ENCODE measurements around the gene GPX6.
A peak's percentile ranks its signal among the peaks of the same experiment; 100 is the strongest.
"Not testable (repeated sequence)": the region's sequence is repeated elsewhere in the genome, so short reads cannot be mapped to it uniquely, and the experiment has no call there.

The GPX6 gene

GRCh38 chr6:28486533-28486932, 29.1 kb downstream of the GPX6 start:
- no peak for DNase-seq (ENCODE audit: low read depth in 2 of 3, low spot score in 1 of 3)

GRCh38 chr6:28485482-28485881, 30.1 kb downstream of the GPX6 start:
- DNase-seq (ENCODE audit: low read depth in 2 of 3, low spot score in 1 of 3) = no peak

DNA sequence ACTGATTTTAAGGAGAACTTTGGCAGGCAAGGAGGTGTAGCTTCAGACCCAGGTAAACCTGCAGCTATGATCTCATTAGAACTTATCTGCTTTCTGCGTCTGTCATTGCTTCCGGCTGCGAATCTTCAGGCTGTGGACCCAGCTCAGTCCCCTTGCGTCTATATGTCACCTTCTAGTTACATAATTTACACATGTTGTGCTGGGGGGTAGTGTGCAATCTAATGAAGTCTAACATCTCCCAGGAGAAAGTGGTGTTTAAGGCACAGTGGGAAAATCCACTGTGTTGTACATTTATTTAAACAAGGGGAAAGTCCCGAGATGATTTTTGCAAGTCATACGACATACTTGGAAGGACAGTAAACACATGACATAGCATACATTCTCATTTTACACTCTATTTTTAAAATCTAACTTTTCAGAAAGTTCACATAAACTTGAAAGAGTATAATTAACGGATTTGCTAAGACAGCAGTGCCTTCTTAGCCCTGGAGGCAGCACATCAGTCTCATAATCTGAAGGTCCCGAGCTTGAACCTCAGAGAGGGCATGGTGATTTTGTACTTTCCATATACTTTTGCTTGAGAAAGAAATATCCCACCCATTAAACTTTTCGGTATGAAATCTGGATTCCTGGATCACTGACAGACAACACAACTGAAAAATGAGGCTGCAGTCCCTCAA, 35.2 kb downstream of the GPX6 start:
- no peak for DNase-seq (ENCODE audit: low read depth in 2 of 3, low spot score in 1 of 3)

DNA sequence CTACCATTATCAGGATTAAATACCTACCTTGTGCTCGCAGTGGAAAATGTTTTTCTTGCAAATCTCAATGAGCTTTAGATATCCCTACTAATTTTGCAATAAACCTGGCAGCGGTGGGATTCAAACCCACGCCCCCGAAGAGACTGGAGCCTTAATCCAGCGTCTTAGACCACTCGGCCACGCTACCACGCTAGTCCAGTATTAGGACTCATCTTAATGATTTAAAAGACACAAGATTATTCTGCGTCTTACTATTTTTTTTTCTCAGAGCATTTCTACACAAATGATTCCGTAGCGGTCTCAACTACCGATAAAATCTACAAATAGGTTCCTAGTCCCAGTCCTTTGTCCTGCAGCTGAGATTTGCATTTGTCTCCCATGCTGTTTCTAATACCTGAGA, 37.1 kb downstream of the GPX6 start:
- DNase-seq (ENCODE audit: low read depth in 2 of 3, low spot score in 1 of 3) = no peak

GRCh38 chr6:28474441-28475219, 41.0 kb downstream of the GPX6 start:
- DNase-seq (ENCODE audit: low read depth in 2 of 3, low spot score in 1 of 3) = peak in 1 of 3 donors; percentile 63

- not testable (repeated sequence) for DNase-seq (ENCODE audit: low read depth in 2 of 3, low spot score in 1 of 3)
Measured at GRCh38 chr6:28469153-28469745, 46.3 kb downstream of the GPX6 start.

GRCh38 chr6:28468056-28468455, 47.5 kb downstream of the GPX6 start:
- no peak for DNase-seq (ENCODE audit: low read depth in 2 of 3, low spot score in 1 of 3)

- DNase-seq (ENCODE audit: low read depth in 2 of 3, low spot score in 1 of 3) = no peak
Measured at GRCh38 chr6:28462401-28462800, 53.2 kb downstream of the GPX6 start.

- no peak for DNase-seq (ENCODE audit: low read depth in 2 of 3, low spot score in 1 of 3)
Measured at GRCh38 chr6:28458568-28458967, 57.0 kb downstream of the GPX6 start.
